ENCODE data around the gene USP12. TPM values are rescaled to one million over a fixed set of nuclear protein-coding genes. Genes with fewer than 3 reads are reported as not detected.
"Not testable (repeated sequence)": the region's sequence is repeated elsewhere in the genome, so short reads cannot be mapped to it uniquely, and the experiment has no call there.

USP12 gene
- total and polyA plus RNA-seq, 12 donors: 4.6 to 20.3 (median 13.3) TPM

DNA sequence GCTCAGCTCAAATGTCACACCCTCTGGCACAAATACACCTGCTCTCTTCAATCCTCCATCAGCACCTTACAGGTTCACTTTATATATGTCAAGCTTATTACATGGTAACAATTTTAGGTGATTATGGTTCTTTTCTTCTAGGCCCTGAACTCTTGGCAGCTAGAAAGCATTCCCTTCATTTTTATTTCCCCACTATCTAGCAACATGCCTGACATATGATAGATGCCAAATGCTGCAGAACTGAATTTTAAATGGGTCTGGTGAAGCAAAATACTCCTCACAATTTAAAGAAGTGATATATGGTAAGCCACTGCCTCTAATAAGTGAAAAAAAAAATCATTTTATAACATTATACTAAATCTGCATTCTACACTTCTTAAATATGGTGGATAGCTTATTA lies 95.2 kb downstream of the USP12 start:
- Histone ChIP-seq H3K27me3 (no peaks in the 10 kb centered on the region), H3K9me3 (replicated peaks in 1 of 3) (no peaks in the 10 kb centered on the region), H3K4me1 (replicated peaks in 1 of 2) (no peaks in the 10 kb centered on the region), H3K36me3 (replicated peaks in 1 of 2) (no peaks in the 10 kb centered on the region), H3K27ac (no peak overlapping the region), H3K4me3 (no peak overlapping the region)
- DNase-seq: no peak
- intact Hi-C loops (cut with DNase I): no loop called here
- TF ChIP-seq, protein P1, sequence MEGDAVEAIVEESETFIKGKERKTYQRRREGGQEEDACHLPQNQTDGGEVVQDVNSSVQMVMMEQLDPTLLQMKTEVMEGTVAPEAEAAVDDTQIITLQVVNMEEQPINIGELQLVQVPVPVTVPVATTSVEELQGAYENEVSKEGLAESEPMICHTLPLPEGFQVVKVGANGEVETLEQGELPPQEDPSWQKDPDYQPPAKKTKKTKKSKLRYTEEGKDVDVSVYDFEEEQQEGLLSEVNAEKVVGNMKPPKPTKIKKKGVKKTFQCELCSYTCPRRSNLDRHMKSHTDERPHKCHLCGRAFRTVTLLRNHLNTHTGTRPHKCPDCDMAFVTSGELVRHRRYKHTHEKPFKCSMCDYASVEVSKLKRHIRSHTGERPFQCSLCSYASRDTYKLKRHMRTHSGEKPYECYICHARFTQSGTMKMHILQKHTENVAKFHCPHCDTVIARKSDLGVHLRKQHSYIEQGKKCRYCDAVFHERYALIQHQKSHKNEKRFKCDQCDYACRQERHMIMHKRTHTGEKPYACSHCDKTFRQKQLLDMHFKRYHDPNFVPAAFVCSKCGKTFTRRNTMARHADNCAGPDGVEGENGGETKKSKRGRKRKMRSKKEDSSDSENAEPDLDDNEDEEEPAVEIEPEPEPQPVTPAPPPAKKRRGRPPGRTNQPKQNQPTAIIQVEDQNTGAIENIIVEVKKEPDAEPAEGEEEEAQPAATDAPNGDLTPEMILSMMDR (IDR thresholded peaks at IDR 0.05): no peak
- TF ChIP-seq POLR2A (IDR thresholded peaks at IDR 0.05): no peak

DNA sequence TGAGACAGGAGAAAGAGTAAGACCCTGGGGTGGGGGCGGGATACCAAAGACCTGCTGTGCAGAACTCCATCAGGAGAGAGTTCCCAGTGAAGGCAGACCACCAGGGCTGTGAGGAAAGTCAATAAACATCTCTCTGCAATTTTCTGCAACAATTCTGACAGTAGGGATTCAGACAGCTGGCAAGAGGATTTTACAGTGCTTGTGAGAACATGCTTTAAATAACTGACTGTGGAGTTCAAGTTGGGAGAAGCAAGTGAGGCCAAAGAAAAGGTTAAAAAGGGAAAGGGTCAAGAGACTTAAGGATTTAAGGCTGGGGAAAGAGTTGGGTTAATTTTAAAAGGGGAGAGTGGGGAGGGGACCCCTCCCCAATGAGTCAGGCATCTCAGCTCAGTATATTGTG lies 98.4 kb downstream of the USP12 start:
- H3K36me3 ChIP-seq (replicated peaks in 1 of 2): no peaks in the 10 kb centered on the region
- H3K9me3 ChIP-seq (replicated peaks in 1 of 3): no peaks in the 10 kb centered on the region
- intact Hi-C loops (cut with DNase I): no loop called here
- H3K27ac ChIP-seq: no peak overlapping the region
- TF ChIP-seq POLR2A (IDR thresholded peaks at IDR 0.05): no peak
- TF ChIP-seq, protein P1 (IDR thresholded peaks at IDR 0.05): no peak
- H3K27me3 ChIP-seq: no peaks in the 10 kb centered on the region
- no peak overlapping the region for H3K4me3 ChIP-seq
- no peak for DNase-seq
- 86 to 93% (median 89%) methylated on average over 1 of the region's 1 CpG for WGBS, 4 donors
- H3K4me1 ChIP-seq (replicated peaks in 1 of 2): no peaks in the 10 kb centered on the region

DNA sequence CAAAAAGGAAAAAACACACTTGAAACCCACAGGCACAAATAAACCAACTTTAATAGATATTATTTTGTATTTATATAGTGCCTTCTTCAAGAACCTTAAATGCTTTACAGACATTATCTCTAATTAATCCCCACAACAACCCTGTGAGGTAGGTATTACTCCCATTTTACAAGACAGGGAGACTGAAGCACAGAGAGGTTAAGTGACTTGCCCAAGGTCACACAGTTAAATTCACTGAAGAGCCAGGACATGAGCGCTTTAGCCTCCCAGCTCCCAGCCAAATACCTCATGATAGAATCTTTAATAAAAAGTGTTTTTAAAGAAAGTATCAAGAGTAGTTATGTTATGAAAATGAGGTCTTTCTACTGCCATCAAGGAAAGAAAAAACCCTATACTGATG lies 105.5 kb downstream of the USP12 start:
- H3K36me3 ChIP-seq (replicated peaks in 1 of 2); H3K27ac ChIP-seq; H3K4me3 ChIP-seq; H3K27me3 ChIP-seq; DNase-seq; H3K9me3 ChIP-seq (replicated peaks in 1 of 3); H3K4me1 ChIP-seq (replicated peaks in 1 of 2); intact Hi-C loops (cut with DNase I): not testable (repeated sequence)
- 95 to 100% (median 100%) methylated on average over 1 of the region's 1 CpG for WGBS, 4 donors

DNA sequence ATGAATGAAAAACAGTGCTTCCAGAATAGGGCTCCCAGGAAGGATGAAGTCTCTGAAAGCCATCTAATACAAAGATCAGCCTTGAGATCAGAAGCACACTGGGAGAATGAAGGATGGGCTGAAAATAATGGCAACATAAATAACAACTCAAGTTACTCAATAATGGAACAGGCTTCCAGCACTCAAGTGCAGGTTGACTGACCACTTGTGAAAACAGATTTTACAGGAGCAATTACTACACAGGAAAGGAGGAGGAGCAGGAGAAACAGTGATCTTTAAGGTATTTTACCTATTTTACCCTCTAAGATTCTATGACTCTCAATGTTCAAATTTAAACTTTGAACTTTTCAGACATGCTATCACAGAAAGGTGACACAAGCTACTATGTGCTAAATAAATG lies 106.0 kb downstream of the USP12 start:
- Histone ChIP-seq H3K4me1 (replicated peaks in 1 of 2) (peaks cover 0 to 3% of the 10 kb centered on the region in 2 donors), H3K36me3 (replicated peaks in 1 of 2) (no peaks in the 10 kb centered on the region), H3K9me3 (replicated peaks in 1 of 3) (no peaks in the 10 kb centered on the region), H3K27ac (no peak overlapping the region), H3K4me3 (no peak overlapping the region), H3K27me3 (no peaks in the 10 kb centered on the region)
- no peak for TF ChIP-seq POLR2A (IDR thresholded peaks at IDR 0.05)
- TF ChIP-seq, protein P1 (IDR thresholded peaks at IDR 0.05): no peak
- intact Hi-C loops (cut with DNase I): no loop called here
- no peak for DNase-seq

DNA sequence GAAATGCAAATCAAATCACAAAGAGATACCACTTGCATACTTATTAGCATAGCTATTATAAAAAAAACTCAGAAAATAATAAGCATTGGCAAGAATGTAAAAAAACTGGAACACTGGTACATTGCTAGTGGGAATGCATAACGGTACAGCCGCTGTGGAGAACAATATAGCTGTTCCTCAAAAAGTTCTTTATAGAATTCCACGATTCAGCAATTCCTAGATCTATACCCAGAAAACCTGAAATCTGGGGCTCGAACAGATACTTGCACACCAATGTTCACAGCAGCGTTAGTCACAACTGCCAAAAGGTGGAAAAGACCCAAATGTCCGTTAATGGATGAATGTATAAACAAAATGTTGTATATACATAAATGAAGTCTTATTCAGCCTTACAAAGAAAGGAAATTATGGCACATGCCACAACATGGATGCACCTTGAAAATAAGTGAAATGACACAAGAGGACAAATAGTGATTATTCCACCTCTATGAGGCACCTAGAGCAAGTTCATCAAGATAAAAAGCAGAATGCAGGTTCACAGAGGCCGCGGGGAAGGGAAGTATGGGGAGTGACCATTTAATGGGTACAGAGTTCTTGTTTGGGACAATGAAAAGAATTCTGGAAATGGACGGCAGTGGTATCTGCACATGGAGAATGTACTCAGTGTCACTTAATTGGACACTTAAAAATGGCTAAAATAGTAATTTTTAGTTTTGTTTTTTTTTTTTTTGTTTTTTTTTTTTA lies 107.2 kb downstream of the USP12 start:
- DNase-seq: no peak
- Histone ChIP-seq H3K4me1 (replicated peaks in 1 of 2) (peaks cover 0 to 3% of the 10 kb centered on the region in 2 donors), H3K27ac (no peak overlapping the region), H3K27me3 (no peaks in the 10 kb centered on the region), H3K36me3 (replicated peaks in 1 of 2) (no peaks in the 10 kb centered on the region), H3K9me3 (replicated peaks in 1 of 3) (no peaks in the 10 kb centered on the region), H3K4me3 (no peak overlapping the region)
- TF ChIP-seq, protein P1 (IDR thresholded peaks at IDR 0.05): no peak
- TF ChIP-seq POLR2A (IDR thresholded peaks at IDR 0.05): no peak
- 84 to 86% (median 86%) methylated on average over 9 of the region's 9 CpGs for WGBS, 4 donors
- intact Hi-C loops (cut with DNase I): no loop called here
